Breast epithelium (tissue), 3 donors: ENCODE results near the gene IL25.

Experiments used
- POLR2A ChIP-seq: fragments of 450-650 bp; IDR thresholded peaks from one replicate; pipeline ENCODE4 v1.6.1; 2016; ENCODE audit warnings: antibody characterized with exemption, mild to moderate bottlenecking, moderate library complexity
- TF ChIP-seq, protein P1 (sequence below), 3 donors: fragments of 450-650 bp; IDR thresholded peaks; one replicate each; pipeline ENCODE4 v1.5.1; 2016 to 2017; ENCODE audit warnings: antibody characterized with exemption in 3 of 3, mild to moderate bottlenecking in 3 of 3, moderate library complexity in 3 of 3

DNA sequence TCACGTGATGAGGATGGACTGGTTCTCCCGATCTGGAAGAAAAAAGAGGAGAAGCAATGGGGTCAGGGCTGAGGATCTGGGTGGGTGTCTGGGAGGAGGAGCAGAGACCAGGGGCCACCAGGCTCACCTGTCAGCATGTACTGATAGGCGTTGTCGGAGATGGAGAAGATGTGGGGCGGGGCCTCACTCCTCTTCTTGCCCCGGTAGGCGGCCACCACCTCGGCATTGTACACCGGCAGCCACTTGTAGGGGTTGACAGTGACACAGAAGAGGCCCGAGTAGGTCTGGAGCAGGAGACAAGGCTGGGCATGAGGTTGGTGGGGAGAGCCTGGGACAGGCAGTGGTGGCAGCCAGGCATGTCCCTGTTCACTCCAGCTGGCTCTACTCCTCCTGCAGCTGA, 32.5 kb downstream of the IL25 start:
- TF ChIP-seq POLR2A: no peak
- TF ChIP-seq, protein P1, sequence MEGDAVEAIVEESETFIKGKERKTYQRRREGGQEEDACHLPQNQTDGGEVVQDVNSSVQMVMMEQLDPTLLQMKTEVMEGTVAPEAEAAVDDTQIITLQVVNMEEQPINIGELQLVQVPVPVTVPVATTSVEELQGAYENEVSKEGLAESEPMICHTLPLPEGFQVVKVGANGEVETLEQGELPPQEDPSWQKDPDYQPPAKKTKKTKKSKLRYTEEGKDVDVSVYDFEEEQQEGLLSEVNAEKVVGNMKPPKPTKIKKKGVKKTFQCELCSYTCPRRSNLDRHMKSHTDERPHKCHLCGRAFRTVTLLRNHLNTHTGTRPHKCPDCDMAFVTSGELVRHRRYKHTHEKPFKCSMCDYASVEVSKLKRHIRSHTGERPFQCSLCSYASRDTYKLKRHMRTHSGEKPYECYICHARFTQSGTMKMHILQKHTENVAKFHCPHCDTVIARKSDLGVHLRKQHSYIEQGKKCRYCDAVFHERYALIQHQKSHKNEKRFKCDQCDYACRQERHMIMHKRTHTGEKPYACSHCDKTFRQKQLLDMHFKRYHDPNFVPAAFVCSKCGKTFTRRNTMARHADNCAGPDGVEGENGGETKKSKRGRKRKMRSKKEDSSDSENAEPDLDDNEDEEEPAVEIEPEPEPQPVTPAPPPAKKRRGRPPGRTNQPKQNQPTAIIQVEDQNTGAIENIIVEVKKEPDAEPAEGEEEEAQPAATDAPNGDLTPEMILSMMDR (IDR thresholded peaks at IDR 0.05): no peak
